NCI-H345 (cell line): ENCODE results near the gene KLF6.

ENCODE experiments used
- DNase-seq: peaks from one replicate; lab custom pipeline; 2025; lab: John Stamatoyannopoulos, UW

The KLF6 gene

GRCh38 chr10:3774814-3775695 lies 10.0 kb downstream of the KLF6 start:
- DNase-seq = no peak

DNA sequence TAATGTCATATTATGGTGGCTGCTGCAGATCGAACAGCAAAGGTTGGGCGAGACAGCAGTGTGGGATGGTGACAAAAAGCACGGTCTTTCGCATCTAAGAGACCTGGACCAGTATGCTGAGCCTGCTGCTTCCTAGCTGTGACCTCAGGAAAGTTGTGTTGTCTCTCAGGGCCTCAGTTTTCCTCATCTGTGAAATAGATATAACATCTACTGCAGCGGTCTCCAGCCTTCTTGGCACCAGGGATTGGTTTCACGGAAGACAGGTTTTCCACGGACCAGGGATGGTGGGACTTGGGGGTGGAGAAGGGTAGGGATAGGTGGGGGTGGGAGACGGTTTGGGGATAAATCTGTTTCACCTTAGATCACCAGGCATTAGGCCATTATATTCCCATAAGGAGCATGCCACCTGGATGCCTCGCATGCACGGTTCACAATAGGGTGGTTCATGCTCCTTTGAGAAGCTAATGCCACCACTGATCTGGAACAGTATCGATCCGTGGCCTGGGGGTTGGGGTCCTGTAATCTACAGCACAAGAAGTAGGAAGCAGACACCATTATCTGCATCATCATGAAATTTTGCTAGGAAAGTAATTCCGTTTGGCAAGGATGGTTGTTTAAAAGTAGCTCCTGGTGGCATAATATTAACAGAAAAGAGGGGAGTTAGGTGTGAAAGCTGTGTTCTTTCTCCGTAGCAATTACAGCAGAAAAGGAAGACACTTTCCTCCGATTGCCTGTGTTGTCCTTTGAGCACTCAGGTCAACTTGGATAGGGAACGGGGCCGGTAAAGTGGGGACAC lies 10.8 kb downstream of the KLF6 start:
- DNase-seq = no peak

DNA sequence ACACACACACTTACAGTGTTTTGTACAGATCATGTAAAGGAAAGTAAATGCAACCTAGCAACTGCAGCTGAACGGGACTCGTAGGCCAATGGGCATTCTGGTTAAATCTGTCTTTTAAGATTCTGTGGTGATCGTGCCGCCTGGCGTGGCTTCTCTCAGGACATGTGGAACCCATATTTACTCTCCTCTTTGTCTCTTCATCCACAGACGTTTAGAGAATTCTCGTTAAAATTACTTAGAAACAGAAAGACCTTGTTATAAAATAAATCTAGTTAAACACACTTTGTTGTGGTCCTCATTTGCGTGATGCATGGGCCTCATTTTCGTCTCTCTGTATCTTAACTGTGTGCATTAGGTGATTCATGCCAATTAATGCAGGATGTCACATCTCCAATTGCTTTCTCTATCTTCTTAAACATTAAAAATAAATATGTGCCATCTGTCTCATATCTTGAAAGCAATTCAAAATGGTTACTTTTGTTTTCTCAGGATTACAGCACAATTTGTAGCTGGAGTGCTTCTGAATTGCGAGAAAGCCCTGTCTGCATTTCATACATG lies 11.5 kb downstream of the KLF6 start:
- no peak for DNase-seq

- DNase-seq = no peak
Measured at GRCh38 chr10:3772361-3773171, 12.4 kb downstream of the KLF6 start.

DNA sequence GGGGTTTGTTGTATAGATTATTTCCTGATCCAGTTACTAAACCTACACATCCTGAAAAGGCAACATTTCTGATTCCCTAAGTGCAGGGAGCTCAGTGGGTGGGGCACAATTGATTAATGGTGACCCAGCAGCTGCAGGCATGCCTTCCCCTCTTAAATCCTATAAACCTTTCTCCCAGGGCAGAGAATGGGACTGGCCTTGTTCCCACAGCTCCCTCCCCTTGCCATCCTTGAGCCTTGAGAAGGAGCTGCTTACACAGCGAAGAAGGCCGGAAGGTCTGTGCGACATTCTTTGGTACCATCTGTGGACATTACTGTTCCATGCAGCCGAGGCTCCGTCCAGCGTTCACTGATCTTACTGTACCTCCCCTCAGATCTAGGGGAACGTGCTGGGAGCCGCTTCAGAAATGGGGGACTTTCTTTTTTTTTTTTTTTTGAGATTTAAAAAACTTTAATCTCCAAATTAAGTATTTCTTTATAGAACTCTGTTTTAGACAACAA lies 14.3 kb downstream of the KLF6 start:
- no peak for DNase-seq

- DNase-seq = no peak
Measured at GRCh38 chr10:3769556-3769955, 15.5 kb downstream of the KLF6 start.

GRCh38 chr10:3766046-3766756 lies 18.8 kb downstream of the KLF6 start:
- no peak for DNase-seq

DNA sequence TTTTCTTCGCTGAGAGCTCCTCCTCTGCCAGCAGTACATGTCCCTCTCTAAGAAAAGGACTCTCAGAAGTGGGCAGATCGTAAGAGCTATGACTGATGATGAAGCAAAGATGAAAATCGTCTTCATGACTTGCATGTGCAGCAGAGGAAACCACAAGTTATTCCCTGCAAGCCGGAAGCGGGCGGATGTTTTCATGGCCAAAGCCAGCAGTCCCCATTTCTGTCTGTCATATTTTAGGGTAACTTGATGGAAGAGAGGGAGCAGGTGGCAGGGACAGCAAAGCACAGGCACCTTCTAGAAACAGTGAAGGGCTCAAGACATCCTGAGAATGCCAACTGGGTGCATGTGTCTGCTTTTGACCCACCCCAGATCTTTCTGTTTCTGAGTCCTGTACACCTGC lies 19.9 kb downstream of the KLF6 start:
- DNase-seq = no peak

DNA sequence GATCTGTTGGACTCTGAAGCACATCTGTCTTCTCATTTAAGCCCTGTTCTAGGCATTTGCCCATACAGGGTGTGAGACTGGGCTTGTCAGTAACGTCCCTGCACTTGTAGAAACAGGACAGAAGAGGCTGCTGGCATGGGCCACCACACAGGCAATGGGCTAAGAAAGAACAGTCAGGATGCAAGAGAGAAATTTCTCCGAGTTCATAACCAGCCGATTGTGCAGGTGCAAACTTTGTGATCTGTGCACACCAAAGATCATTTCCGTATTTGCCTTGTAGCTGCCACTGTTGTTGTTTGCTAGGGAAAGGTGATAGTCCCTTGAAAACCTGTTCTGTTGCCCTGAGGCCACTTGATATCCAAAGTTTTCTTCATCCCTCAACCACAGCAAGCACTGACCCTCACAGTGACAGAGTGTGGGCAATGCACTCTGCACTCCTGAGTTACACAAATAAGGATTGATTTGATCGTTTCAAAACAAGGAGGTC lies 20.3 kb downstream of the KLF6 start:
- no peak for DNase-seq

GRCh38 chr10:3763852-3764625 lies 21.0 kb downstream of the KLF6 start:
- no peak for DNase-seq

DNA sequence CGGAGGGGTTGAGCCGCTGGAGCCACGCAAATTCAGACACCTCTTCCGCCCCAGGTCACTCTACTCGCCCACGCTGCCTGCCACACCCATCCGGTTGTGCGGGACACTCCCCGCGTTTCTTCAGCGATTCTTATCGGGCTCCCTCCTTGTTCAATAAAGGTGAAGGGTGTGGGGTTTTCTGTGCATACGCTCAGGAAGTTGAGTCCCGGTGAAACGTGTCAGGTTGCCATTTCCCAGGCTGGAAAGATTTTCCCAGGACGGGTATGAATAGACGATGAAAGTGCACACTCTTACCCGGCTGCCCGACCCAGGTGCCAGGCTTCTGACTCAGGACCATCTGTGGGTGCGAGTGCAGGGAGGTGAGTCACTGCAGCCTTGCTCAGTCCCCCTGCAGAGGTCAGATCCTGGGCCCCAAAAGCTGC lies 22.0 kb downstream of the KLF6 start:
- no peak for DNase-seq

GRCh38 chr10:3762309-3762708 lies 22.7 kb downstream of the KLF6 start:
- no peak for DNase-seq

- no peak for DNase-seq
Measured at GRCh38 chr10:3761904-3762303, 23.1 kb downstream of the KLF6 start.

- DNase-seq = no peak
Measured at GRCh38 chr10:3761021-3761686, 23.9 kb downstream of the KLF6 start.

DNA sequence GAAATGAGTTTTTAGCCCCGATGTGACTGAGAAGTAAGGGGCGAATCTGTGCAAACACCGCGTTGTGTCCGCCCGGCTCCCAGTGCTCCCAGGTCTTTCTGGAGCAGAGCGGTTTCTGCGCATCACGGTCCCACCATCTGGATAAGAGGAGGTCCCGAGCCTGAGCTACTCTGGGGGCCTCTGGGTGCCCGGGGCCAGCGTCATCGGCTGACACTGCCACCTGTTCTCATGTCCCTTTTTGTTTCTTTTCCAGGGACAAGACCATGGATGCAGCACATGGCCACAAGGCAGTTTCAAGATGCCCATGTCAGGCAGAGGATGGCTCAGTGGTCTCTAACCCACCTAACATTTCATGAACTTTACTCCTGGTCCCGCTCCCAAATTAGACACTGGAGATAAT lies 24.9 kb downstream of the KLF6 start:
- no peak for DNase-seq

DNA sequence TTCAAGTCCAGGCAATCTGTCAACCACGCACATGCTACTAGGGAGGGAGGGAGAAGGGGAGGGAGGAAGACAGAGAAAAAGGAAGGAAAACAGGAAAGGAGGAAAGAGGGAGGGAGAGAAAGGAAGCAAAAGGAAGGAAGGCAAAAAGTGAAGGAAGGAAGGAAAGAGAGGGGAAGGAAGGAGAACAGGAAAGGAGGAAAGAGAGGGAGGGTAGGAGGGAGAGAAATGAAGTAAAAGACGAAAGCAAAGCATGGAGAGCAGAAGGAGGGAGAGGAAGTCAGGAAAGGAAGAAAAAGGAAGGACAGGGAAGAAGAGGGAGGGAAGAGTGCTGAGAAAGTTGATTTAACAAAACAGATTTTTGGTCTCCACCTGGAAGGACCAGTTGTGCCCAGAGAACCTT lies 25.6 kb downstream of the KLF6 start:
- DNase-seq = no peak

GRCh38 chr10:3758491-3758970 lies 26.5 kb downstream of the KLF6 start:
- DNase-seq = no peak

DNA sequence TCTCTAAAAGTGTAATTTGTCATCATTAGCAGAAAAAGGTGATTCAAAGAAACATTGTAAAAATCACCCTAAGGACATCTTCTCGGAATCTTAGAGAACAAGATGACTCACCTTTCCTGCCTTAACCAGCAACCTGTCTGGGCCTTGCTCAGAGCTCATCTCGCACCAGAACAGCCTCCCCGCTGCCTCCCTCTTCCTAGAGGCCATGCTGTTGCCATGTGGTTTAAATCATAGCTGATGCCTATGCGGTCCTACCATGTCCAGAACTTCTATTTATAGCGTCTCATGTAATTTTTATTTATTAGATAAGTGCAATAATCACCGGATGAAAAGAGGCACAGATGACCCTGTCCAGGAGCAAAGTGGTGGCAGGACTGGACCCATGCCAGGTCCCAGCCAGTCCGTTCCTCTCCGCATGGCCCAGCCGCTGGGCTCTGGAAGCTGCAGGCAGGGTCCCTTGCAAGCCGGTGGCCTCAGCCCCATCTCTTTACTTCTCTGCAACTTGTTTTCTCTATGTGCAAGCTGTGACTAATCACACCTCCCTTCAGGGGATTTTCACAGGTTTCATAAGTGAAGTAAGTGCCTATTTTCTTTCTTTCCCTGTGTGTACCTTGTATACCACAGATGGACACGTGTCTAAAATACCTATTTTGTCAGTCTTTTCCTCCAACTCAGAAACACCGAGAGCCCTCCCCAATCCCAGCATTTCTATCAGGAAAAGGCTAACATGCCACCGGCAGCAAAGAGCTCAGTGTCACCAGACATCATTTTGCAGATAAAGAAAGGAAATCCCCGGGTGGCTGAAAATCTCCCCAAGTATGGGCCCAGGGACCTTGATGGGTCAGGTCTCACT lies 27.1 kb downstream of the KLF6 start:
- no peak for DNase-seq

DNA sequence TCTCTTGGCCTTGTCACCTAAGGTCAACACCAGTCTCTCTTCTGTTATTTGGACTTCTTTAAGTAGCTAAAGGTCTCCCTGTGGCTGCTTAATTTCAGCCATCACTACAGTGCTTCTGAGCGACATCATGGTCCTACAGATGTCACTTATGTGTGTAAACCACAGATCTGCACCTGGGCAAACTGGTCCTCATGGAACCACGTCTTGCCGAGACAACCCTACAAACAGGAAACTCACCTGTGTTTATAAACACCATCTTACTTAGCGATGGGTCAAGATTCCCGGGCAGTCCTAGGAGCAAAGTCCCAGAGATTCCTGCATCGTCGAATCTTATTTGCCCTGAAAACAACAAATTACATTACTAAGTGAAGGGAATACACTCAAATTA lies 27.8 kb downstream of the KLF6 start:
- DNase-seq = no peak
